ENCODE measurements around the gene C9orf153. TPM values are rescaled to one million over a fixed set of nuclear protein-coding genes. Genes with fewer than 3 reads are reported as not detected.
A peak's percentile ranks its signal among the peaks of the same experiment; 100 is the strongest.

Gene C9orf153
- total RNA-seq, 6 experiments from 2014 or later: 0.19 to 0.54 (median 0.31) TPM; not detected in 2

DNA sequence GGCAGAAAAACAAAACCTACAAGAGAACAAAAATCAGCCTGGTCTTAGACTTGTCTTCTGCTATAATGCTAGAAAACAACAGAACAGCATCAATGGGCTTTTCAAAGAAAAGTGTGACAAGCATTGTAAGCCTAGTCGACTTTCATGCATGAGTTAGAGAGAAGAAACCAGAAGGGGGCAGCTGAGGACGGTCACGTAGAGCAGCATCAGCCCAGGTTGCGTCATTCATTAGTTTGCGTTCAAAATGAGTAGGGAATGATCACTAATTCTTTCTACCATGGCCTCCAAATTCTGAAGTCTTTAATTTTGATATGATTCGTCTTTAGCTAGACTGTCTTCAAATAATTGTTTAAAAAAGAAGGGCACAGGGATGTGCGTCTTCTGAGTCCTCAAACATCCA lies 27.6 kb upstream of the C9orf153 start:
- Histone ChIP-seq H3K4me3 (no peak overlapping the region), H3K27ac (no peak overlapping the region), H3K9me3 (no peaks in the 10 kb centered on the region), H3K36me3 (peaks cover 0 to 17% (median 3%) of the 10 kb centered on the region in 4 donors), H3K27me3 (no peaks in the 10 kb centered on the region), H3K4me1 (no peaks in the 10 kb centered on the region)
- ATAC-seq (no peak), DNase-seq (no peak)
- intact Hi-C loops (cut with DNase I): no loop called here
- TF ChIP-seq CTCF (IDR thresholded peaks at IDR 0.05) (peak in 2 of 4 donors; percentile 6 to 24), POLR2A (IDR thresholded peaks at IDR 0.05) (no peak)
- WGBS (ENCODE audit: insufficient coverage, low coverage, low lambda C conversion rate, missing lambda C conversion rate): 46% methylated on average over 7 of the region's 7 CpGs

- 48% methylated on average over 3 of the region's 3 CpGs for WGBS (ENCODE audit: insufficient coverage, low coverage, low lambda C conversion rate, missing lambda C conversion rate)
Measured at GRCh38 chr9:86286278-86286677, 26.8 kb upstream of the C9orf153 start.

DNA sequence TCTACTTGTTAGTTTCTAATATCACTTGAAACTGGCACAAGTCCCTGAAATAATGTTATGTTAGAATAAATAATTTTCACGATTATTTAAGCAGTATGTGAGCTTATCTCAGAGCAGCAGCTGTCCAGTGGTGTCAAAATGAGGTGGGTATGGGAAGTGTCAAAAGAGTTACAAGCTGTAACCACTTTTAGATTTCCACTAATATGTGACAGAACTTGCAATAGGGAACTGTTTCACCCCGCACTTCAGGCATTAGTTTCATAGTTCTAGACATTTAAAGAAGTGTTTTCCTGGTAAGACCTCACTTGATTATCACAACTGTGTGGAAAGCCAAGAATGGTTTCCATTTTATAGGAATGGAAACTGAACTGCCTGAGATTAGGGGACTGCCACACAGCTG lies 25.8 kb upstream of the C9orf153 start:
- H3K4me1 ChIP-seq: peaks cover 0 to 11% (median 5%) of the 10 kb centered on the region in 4 donors
- H3K4me3 ChIP-seq: no peak overlapping the region
- no peaks in the 10 kb centered on the region for H3K27me3 ChIP-seq
- WGBS (ENCODE audit: insufficient coverage, low coverage, low lambda C conversion rate, missing lambda C conversion rate): 40% methylated on average over 2 of the region's 2 CpGs
- DNase-seq (no peak), ATAC-seq (no peak)
- no peaks in the 10 kb centered on the region for H3K9me3 ChIP-seq
- TF ChIP-seq CTCF (IDR thresholded peaks at IDR 0.05) (no peak), POLR2A (IDR thresholded peaks at IDR 0.05) (no peak)
- intact Hi-C loops (cut with DNase I): no loop called here
- H3K36me3 ChIP-seq: peaks cover 0 to 17% (median 3%) of the 10 kb centered on the region in 4 donors
- no peak overlapping the region for H3K27ac ChIP-seq

More at GRCh38 chr9:86286278-86286677, 26.8 kb upstream of the C9orf153 start:
- peaks cover 0 to 17% (median 3%) of the 10 kb centered on the region in 4 donors for H3K36me3 ChIP-seq
- DNase-seq (no peak), ATAC-seq (no peak)
- no peaks in the 10 kb centered on the region for H3K27me3 ChIP-seq
- intact Hi-C loops (cut with DNase I): no loop called here
- no peaks in the 10 kb centered on the region for H3K9me3 ChIP-seq
- peaks cover 0 to under 1% (median under 1%) of the 10 kb centered on the region in 4 donors for H3K4me1 ChIP-seq
- no peak overlapping the region for H3K27ac ChIP-seq
- TF ChIP-seq POLR2A (IDR thresholded peaks at IDR 0.05) (no peak), CTCF (IDR thresholded peaks at IDR 0.05) (no peak)
- H3K4me3 ChIP-seq: no peak overlapping the region

DNA sequence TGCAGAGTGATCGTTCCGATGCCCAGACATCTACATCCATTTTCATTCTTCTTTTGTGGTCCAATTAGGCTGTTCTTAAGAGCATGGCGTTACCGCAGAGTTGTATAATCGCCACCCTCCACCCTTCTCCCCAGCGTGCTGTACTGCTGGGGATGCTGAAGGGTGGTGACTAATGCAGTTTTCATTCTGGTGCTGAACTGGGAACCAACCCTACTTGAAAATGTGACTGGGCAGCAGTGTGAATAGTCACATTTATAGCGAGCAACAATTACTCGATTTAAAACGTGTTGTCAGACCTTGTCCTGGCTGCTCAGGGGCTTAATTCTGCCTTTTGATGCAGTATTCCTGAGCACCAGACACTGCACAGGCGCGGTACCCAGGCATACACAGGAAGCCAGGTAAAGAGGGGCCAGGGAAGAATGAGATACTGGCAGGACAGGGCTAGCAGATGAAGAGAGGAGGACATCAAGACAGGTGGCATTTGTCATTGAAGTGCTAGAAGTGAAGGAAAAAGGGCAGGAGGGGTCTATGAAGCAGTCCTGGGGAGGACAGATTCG lies 23.6 kb upstream of the C9orf153 start:
- no peak for TF ChIP-seq POLR2A (IDR thresholded peaks at IDR 0.05)
- no peak for TF ChIP-seq CTCF (IDR thresholded peaks at IDR 0.05)
- Histone ChIP-seq H3K36me3 (peaks cover 0 to 7% (median 2%) of the 10 kb centered on the region in 4 donors), H3K4me3 (peak overlapping the region; percentile 83 to 95 (median 88)), H3K4me1 (peaks cover 0 to 20% (median 5%) of the 10 kb centered on the region in 4 donors), H3K27ac (peak overlapping the region; percentile 98 to 99 (median 98)), H3K27me3 (no peaks in the 10 kb centered on the region), H3K9me3 (no peaks in the 10 kb centered on the region)
- DNase-seq: no peak
- intact Hi-C loops (cut with DNase I): no loop called here
- WGBS (ENCODE audit: insufficient coverage, low coverage, low lambda C conversion rate, missing lambda C conversion rate): 17% methylated on average over 12 of the region's 12 CpGs
- peak; percentile 4 to 42 (median 37) for ATAC-seq
